HEK293T (cell line): ENCODE results near the gene ANAPC15.

Source experiments
- ARNT ChIP-seq: fragments of 450-650 bp; IDR thresholded peaks from 2 replicates; pipeline ENCODE4 v1.6.1; 2017; ENCODE audit warnings: mild to moderate bottlenecking
- FOXK2 ChIP-seq: fragments of 450-650 bp; IDR thresholded peaks from 2 replicates; pipeline ENCODE4 v1.6.1; 2016; ENCODE audit warnings: mild to moderate bottlenecking
- SP1 ChIP-seq: fragments of 450-650 bp; IDR thresholded peaks from 2 replicates; pipeline ENCODE4 v1.6.1; 2017

- TF ChIP-seq SP1 (no peak), ARNT (no peak), FOXK2 (no peak)
Observed at GRCh38 chr11:72150882-72151281, 38.4 kb upstream of the ANAPC15 start.
